NB4 (cell line): ENCODE results near the gene HES2.

Source experiments
- CTCF ChIP-seq: IDR thresholded peaks from one replicate; pipeline ENCODE4 v1.5.1; 2012; ENCODE audit warnings: low read depth, low read length
- MAX ChIP-seq: IDR thresholded peaks from 2 replicates; pipeline ENCODE4 v1.6.1; 2011; ENCODE audit warnings: low read depth, low read length
- MYC ChIP-seq: IDR thresholded peaks from 2 replicates; pipeline ENCODE4 v1.6.1; 2011; ENCODE audit warnings: low read depth, low read length
- POLR2A ChIP-seq: IDR thresholded peaks from 2 replicates; pipeline ENCODE4 v1.6.1; 2011; ENCODE audit warnings: mild to moderate bottlenecking; ENCODE audit not compliant: insufficient read length; ENCODE audit errors: extremely low read depth

GRCh38 chr1:6443339-6444115, 23.8 kb upstream of the HES2 start:
- TF ChIP-seq CTCF (no peak), POLR2A (no peak), MAX (no peak), MYC (no peak)
